ENCODE data around the gene ATG10. TPM values are rescaled to one million over a fixed set of nuclear protein-coding genes. Genes with fewer than 3 reads are reported as not detected.
"Not testable (repeated sequence)": the region's sequence is repeated elsewhere in the genome, so short reads cannot be mapped to it uniquely, and the experiment has no call there.

ATG10 gene
- total and polyA plus RNA-seq, 2 experiments from 2014 or later, result 12.5 to 17.7 TPM

DNA sequence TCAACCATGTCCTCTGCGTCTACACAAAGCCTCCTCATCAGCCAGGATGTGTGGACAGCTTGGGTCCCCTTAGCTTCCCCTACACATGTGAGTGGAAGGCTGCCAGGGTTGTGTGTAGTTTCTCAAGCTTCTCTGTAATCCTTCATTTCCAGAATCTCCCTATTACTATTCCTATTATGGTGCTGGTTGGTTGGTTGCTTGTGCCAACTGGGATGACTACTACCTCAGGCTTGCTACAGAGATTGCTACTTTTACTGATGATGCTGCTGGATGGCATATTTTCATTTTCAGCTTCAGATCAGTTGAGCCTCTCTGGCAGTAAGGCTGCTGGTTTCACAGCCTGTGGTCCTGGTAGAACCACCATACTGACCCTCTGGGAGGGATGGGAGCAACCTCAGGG lies 39.9 kb downstream of the ATG10 start:
- no peak overlapping the region for H2AFZ ChIP-seq
- peaks cover 30% of the 10 kb centered on the region for H3K36me3 Mint-ChIP-seq (ENCODE audit: low read depth)
- H3K27me3 Mint-ChIP-seq (ENCODE audit: insufficient read depth, low read depth, poor library complexity), result no peaks in the 10 kb centered on the region
- H4K20me1 ChIP-seq (replicated peaks; ENCODE audit: insufficient read depth), result no peaks in the 10 kb centered on the region
- no peak overlapping the region for H3K4me3 Mint-ChIP-seq
- peaks cover 7% of the 10 kb centered on the region; the same call in 2 of the 3 replicates for H3K9me3 Mint-ChIP-seq
- H3K27me3 ChIP-seq (ENCODE audit: insufficient read depth), result no peaks in the 10 kb centered on the region
- peaks cover 8% of the 10 kb centered on the region; the same call in 2 of the 3 replicates for H3K4me1 Mint-ChIP-seq
- no peak overlapping the region for H3K4me2 ChIP-seq
- H3F3A ChIP-seq (replicated peaks; ENCODE audit: low read depth), result no peaks in the 10 kb centered on the region
- no peaks in the 10 kb centered on the region for H3K36me3 ChIP-seq (ENCODE audit: insufficient read depth)
- peaks cover 14% of the 10 kb centered on the region; the same call in 1 of the 2 replicates for H3K9me2 ChIP-seq (ENCODE audit: insufficient read depth)
- TF ChIP-seq, protein P1, sequence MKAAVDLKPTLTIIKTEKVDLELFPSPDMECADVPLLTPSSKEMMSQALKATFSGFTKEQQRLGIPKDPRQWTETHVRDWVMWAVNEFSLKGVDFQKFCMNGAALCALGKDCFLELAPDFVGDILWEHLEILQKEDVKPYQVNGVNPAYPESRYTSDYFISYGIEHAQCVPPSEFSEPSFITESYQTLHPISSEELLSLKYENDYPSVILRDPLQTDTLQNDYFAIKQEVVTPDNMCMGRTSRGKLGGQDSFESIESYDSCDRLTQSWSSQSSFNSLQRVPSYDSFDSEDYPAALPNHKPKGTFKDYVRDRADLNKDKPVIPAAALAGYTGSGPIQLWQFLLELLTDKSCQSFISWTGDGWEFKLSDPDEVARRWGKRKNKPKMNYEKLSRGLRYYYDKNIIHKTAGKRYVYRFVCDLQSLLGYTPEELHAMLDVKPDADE (IDR thresholded peaks at IDR 0.05), result no peak
- TF ChIP-seq, protein P2, sequence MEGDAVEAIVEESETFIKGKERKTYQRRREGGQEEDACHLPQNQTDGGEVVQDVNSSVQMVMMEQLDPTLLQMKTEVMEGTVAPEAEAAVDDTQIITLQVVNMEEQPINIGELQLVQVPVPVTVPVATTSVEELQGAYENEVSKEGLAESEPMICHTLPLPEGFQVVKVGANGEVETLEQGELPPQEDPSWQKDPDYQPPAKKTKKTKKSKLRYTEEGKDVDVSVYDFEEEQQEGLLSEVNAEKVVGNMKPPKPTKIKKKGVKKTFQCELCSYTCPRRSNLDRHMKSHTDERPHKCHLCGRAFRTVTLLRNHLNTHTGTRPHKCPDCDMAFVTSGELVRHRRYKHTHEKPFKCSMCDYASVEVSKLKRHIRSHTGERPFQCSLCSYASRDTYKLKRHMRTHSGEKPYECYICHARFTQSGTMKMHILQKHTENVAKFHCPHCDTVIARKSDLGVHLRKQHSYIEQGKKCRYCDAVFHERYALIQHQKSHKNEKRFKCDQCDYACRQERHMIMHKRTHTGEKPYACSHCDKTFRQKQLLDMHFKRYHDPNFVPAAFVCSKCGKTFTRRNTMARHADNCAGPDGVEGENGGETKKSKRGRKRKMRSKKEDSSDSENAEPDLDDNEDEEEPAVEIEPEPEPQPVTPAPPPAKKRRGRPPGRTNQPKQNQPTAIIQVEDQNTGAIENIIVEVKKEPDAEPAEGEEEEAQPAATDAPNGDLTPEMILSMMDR (conservative IDR thresholded peaks at IDR 0.05; ENCODE audit: low read depth in 2 of 2), result no peak
- TF ChIP-seq JUNB (IDR thresholded peaks at IDR 0.05; ENCODE audit: unreplicated experiment) (no peak), CREB1 (CRISPR knock-in tag; IDR thresholded peaks at IDR 0.05; ENCODE audit: low read depth) (no peak), POLR2AphosphoS5 (IDR thresholded peaks at IDR 0.05; ENCODE audit: low read depth) (no peak), NANOG (IDR thresholded peaks at IDR 0.05; ENCODE audit: borderline replicate concordance) (no peak)
- TF ChIP-seq, protein P3, sequence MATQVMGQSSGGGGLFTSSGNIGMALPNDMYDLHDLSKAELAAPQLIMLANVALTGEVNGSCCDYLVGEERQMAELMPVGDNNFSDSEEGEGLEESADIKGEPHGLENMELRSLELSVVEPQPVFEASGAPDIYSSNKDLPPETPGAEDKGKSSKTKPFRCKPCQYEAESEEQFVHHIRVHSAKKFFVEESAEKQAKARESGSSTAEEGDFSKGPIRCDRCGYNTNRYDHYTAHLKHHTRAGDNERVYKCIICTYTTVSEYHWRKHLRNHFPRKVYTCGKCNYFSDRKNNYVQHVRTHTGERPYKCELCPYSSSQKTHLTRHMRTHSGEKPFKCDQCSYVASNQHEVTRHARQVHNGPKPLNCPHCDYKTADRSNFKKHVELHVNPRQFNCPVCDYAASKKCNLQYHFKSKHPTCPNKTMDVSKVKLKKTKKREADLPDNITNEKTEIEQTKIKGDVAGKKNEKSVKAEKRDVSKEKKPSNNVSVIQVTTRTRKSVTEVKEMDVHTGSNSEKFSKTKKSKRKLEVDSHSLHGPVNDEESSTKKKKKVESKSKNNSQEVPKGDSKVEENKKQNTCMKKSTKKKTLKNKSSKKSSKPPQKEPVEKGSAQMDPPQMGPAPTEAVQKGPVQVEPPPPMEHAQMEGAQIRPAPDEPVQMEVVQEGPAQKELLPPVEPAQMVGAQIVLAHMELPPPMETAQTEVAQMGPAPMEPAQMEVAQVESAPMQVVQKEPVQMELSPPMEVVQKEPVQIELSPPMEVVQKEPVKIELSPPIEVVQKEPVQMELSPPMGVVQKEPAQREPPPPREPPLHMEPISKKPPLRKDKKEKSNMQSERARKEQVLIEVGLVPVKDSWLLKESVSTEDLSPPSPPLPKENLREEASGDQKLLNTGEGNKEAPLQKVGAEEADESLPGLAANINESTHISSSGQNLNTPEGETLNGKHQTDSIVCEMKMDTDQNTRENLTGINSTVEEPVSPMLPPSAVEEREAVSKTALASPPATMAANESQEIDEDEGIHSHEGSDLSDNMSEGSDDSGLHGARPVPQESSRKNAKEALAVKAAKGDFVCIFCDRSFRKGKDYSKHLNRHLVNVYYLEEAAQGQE (IDR thresholded peaks at IDR 0.05; ENCODE audit: unreplicated experiment), result no peak
- H3K27ac ChIP-seq (ENCODE audit: low read depth), result no peak overlapping the region
- H3K4me3 ChIP-seq, result no peak overlapping the region
- DNase-seq (ENCODE audit: low spot score), result no peak
- no peaks in the 10 kb centered on the region for H3K79me2 ChIP-seq (replicated peaks; ENCODE audit: insufficient read depth)
- H3K27ac Mint-ChIP-seq, result no peak overlapping the region
- no peak for ATAC-seq
- H3K4me1 ChIP-seq (ENCODE audit: insufficient read depth), result 0 out of 2 replicates have a peak, but pooled peaks cover 7% of the 10 kb centered on the region

DNA sequence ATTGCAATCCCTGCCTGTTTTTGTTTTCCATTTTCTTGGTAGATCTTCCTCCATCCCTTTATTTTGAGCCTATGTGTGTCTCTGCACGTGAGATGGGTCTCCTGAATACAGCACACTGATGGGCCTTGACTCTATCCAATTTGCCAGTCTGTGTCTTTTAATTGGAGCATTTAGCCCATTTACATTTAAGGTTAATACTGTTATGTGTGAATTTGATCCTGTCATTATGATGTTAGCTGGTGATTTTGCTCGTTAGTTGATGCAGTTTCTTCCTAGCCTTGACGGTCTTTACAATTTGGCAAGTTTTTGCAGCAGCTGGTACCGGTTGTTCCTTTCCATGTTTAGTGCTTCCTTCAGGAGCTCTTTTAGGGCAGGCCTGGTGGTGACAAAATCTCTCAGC lies 42.8 kb downstream of the ATG10 start:
- H3K4me1 Mint-ChIP-seq, result peaks cover 30% of the 10 kb centered on the region
- not testable (repeated sequence) for H3K27me3 Mint-ChIP-seq (ENCODE audit: insufficient read depth, low read depth, poor library complexity); H4K20me1 ChIP-seq (replicated peaks; ENCODE audit: insufficient read depth); H3K27ac ChIP-seq (ENCODE audit: low read depth); H3F3A ChIP-seq (replicated peaks; ENCODE audit: low read depth); H3K27me3 ChIP-seq (ENCODE audit: insufficient read depth); H3K4me3 Mint-ChIP-seq; H2AFZ ChIP-seq; DNase-seq (ENCODE audit: low spot score); H3K27ac Mint-ChIP-seq; H3K36me3 ChIP-seq (ENCODE audit: insufficient read depth); H3K4me3 ChIP-seq; ATAC-seq; H3K79me2 ChIP-seq (replicated peaks; ENCODE audit: insufficient read depth); H3K4me2 ChIP-seq
- peaks cover 31% of the 10 kb centered on the region for H3K36me3 Mint-ChIP-seq (ENCODE audit: low read depth)
- H3K9me3 Mint-ChIP-seq, result peaks cover 10% of the 10 kb centered on the region
- Histone ChIP-seq H3K9me2 (ENCODE audit: insufficient read depth) (peaks cover 14% of the 10 kb centered on the region; the same call in 1 of the 2 replicates), H3K4me1 (ENCODE audit: insufficient read depth) (peaks cover 32% of the 10 kb centered on the region)
